Calu3 (cell line): ENCODE results near the gene ADGRA3. TPM values are rescaled to one million over a fixed set of nuclear protein-coding genes. Genes with fewer than 3 reads are reported as not detected.

Experiments used
- BruUV-seq: library from RNA; stranded (reverse); fragments of 400-500 nt; replicated peaks from 2 replicates; lab custom pipeline; 2021; lab: Mats Ljungman, UMichigan
- CTCF ChIA-PET: fragments of 300-600 bp; sonication (Branson Sonifier 250); formaldehyde crosslinking; loops from one replicate; lab custom pipeline; 2022; ENCODE audit warnings: antibody characterized with exemption; lab: Charles Lee
- DNase-seq: peaks from one replicate; pipeline ENCODE4 v3.0.0; 2022
- H3K27ac Mint-ChIP-seq: one replicate; pipeline ENCODE4 v1.8.0; 2022; ENCODE audit warnings: mixed read lengths; ENCODE audit not compliant: unreplicated experiment
- H3K27me3 Mint-ChIP-seq: one replicate; pipeline ENCODE4 v1.8.0; 2022; ENCODE audit warnings: mixed read lengths; ENCODE audit not compliant: unreplicated experiment
- H3K36me3 Mint-ChIP-seq: one replicate; pipeline ENCODE4 v1.8.0; 2022; ENCODE audit warnings: mild to moderate bottlenecking, moderate library complexity, mixed read lengths; ENCODE audit not compliant: insufficient read depth, unreplicated experiment
- H3K4me1 Mint-ChIP-seq: one replicate; pipeline ENCODE4 v1.8.0; 2022; ENCODE audit warnings: mild to moderate bottlenecking, low read depth, mixed read lengths; ENCODE audit not compliant: unreplicated experiment
- H3K4me3 Mint-ChIP-seq: one replicate; pipeline ENCODE4 v1.8.0; 2022; ENCODE audit warnings: mild to moderate bottlenecking, low read depth, moderate library complexity, mixed read lengths; ENCODE audit not compliant: unreplicated experiment
- H3K9me3 Mint-ChIP-seq: one replicate; pipeline ENCODE4 v1.8.0; 2022; ENCODE audit warnings: low read depth, mixed read lengths; ENCODE audit not compliant: unreplicated experiment
- intact Hi-C: fragments of 100-400 bp; cut with micrococcal nuclease; formaldehyde crosslinking; loops from one replicate; pipeline ENCODE4 v1.10.0; 2022; ENCODE audit not compliant: unreplicated experiment
- total RNA-seq: library from RNA; stranded (reverse); gene quantifications from 2 replicates; pipeline ENCODE4 v1.2.3, GENCODE V29; 2022
- TF ChIP-seq, protein P1 (sequence below): fragments of 200-600 bp; IDR thresholded peaks from one replicate; pipeline ENCODE4 v1.8.0; 2022; ENCODE audit warnings: antibody characterized with exemption; ENCODE audit not compliant: unreplicated experiment

Gene ADGRA3
- total RNA-seq, 1 experiment from 2014 or later = 63.2 TPM

DNA sequence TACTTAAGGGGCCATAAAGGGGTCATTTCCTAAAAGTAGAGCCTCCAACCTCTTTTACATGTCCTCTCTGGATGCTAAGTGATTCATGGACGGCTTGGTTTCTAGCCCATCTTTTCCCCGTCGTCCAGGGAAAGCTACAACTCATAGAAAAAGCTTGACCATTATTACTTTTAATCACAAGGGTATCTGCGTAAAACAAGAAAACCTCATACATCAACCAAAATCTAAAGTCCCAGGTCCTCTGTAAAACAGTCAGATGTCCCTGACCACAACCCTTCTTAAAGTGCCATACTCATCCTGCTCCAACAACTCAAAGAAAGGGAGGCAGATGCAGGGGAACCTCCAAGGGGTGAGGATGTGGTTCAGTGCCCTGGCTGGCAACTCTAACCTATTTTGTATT, 29.6 kb downstream of the ADGRA3 start:
- H3K9me3 Mint-ChIP-seq = no peaks in the 10 kb centered on the region
- no peak overlapping the region for H3K27ac Mint-ChIP-seq
- intact Hi-C loops = no loop called here
- no peak for DNase-seq
- TF ChIP-seq, protein P1, sequence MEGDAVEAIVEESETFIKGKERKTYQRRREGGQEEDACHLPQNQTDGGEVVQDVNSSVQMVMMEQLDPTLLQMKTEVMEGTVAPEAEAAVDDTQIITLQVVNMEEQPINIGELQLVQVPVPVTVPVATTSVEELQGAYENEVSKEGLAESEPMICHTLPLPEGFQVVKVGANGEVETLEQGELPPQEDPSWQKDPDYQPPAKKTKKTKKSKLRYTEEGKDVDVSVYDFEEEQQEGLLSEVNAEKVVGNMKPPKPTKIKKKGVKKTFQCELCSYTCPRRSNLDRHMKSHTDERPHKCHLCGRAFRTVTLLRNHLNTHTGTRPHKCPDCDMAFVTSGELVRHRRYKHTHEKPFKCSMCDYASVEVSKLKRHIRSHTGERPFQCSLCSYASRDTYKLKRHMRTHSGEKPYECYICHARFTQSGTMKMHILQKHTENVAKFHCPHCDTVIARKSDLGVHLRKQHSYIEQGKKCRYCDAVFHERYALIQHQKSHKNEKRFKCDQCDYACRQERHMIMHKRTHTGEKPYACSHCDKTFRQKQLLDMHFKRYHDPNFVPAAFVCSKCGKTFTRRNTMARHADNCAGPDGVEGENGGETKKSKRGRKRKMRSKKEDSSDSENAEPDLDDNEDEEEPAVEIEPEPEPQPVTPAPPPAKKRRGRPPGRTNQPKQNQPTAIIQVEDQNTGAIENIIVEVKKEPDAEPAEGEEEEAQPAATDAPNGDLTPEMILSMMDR = no peak
- no peaks in the 10 kb centered on the region for H3K27me3 Mint-ChIP-seq
- CTCF ChIA-PET = interaction anchor here (0.6 kb wide), 1 partner anchor 26 kb away, joined by 5 read pairs; no protein-coding TSS in a partner anchor
- peaks cover 68% of the 10 kb centered on the region for H3K4me1 Mint-ChIP-seq
- peaks cover 6% of the 10 kb centered on the region for H3K36me3 Mint-ChIP-seq
- peak overlapping the region; percentile 21 for H3K4me3 Mint-ChIP-seq
- BruUV-seq = no TSS peak

DNA sequence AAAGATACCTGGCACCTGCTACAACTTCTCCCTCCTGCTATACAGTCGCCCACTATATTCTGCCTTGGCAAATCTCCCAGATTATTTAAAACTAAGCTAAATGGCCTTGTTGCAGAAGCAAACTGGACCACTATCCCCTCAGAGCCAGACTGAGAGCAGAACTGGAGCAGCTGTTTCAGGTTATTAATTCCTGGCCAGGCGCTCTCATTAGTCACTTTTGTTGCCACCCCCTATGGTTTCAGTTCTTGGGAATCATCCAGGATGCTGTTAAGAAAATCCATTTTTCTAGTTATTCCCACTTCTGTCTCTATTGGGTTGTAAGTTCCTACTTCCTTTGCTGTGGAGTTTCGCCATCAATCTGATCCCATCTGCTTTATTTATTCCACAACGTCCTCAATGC, 30.1 kb downstream of the ADGRA3 start:
- TF ChIP-seq, protein P1 = no peak
- no peaks in the 10 kb centered on the region for H3K9me3 Mint-ChIP-seq
- CTCF ChIA-PET = interaction anchor here (0.6 kb wide), 1 partner anchor 26 kb away, joined by 5 read pairs; no protein-coding TSS in a partner anchor
- BruUV-seq = no TSS peak
- intact Hi-C loops = no loop called here
- peak overlapping the region; percentile 45 for H3K27ac Mint-ChIP-seq
- H3K4me1 Mint-ChIP-seq = peaks cover 67% of the 10 kb centered on the region
- peak overlapping the region; percentile 21 for H3K4me3 Mint-ChIP-seq
- no peaks in the 10 kb centered on the region for H3K27me3 Mint-ChIP-seq
- H3K36me3 Mint-ChIP-seq = peaks cover 6% of the 10 kb centered on the region
- no peak for DNase-seq

DNA sequence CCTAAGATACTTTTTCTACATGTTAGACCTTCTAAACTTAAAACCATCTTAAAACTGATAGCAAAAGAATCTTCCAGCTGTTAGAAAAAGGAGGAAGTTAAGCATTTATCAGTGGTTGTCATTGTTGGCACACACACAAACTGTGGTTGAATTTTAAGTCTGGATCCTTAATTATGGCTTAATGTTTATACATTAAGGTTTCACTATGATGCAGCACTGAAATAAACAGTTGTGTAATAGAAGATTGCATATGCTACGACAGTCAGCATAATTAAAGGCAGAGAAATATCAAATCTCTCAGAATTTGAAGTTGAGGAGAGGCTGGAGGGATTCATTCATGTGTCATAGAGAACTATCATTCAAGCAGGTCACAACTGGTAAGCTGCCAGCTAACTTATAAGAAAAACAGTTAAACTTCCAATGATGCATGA, 32.3 kb downstream of the ADGRA3 start:
- Mint-ChIP-seq H3K4me3 (no peak overlapping the region), H3K36me3 (peaks cover 6% of the 10 kb centered on the region), H3K27me3 (no peaks in the 10 kb centered on the region), H3K9me3 (no peaks in the 10 kb centered on the region), H3K27ac (peak overlapping the region; percentile 27), H3K4me1 (peaks cover 62% of the 10 kb centered on the region)
- TF ChIP-seq, protein P1 = no peak
- intact Hi-C loops = no loop called here
- BruUV-seq = no TSS peak
- DNase-seq = no peak
- CTCF ChIA-PET = interaction anchor here (0.6 kb wide), 1 partner anchor 11 kb away, joined by 4 read pairs; no protein-coding TSS in a partner anchor

DNA sequence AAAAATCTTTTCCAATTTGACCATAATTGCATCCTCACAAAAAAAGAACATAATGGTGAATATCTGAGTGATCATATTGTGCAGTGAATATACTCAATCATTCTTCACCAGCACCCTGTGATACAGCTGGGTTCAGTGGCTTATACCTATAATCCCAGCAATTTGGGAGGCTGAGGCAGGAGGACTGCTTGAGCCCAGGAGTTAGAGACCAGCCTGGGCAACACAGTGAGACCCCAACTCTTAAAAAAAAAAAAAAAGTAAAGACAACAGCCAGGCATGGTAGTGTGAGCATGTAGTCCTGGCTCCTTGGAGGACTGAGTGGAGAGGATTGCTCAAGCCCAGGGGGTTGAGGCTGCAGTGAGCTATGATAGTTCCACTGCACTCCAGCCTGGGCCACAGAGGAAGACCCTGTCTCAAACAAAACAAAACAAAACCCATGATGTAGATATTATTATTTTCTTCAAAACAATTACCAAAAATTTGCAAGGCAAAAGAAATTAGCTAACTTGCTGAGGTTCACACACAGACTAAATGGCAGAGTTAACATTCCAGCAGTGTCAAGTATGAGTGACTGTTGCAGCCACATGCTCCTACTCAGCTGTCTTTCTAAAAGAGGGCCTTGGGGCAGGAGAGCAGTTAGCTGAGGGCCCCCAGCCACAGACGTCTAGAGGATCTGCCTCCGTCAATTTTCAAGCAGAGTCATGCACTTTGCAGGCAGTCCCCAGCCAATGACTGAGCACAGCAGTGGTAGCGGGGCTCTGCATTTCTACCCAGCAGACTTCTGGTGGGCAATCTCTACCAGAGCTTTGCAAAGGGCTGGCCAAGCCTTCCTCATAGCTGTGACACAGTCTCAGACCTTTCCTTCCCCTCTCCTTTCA, 33.4 kb downstream of the ADGRA3 start:
- CTCF ChIA-PET = interaction anchor here (1.2 kb wide), 1 partner anchor 19 kb away, joined by 3 read pairs; no protein-coding TSS in a partner anchor
- Mint-ChIP-seq H3K27me3 (no peaks in the 10 kb centered on the region), H3K4me3 (no peak overlapping the region), H3K4me1 (peaks cover 64% of the 10 kb centered on the region), H3K27ac (peak overlapping the region; percentile 27), H3K36me3 (peaks cover 6% of the 10 kb centered on the region), H3K9me3 (no peaks in the 10 kb centered on the region)
- intact Hi-C loops = no loop called here
- TF ChIP-seq, protein P1 = no peak
- BruUV-seq = no TSS peak
- no peak for DNase-seq
